NCI-H2029 (cell line): ENCODE data around the gene USP49.
"Not testable (repeated sequence)": the region's sequence is repeated elsewhere in the genome, so short reads cannot be mapped to it uniquely, and the experiment has no call there.

Experiments used
- DNase-seq: peaks from one replicate; lab custom pipeline; 2025; lab: John Stamatoyannopoulos, UW

Gene USP49

GRCh38 chr6:41811946-41812345, 83.2 kb downstream of the USP49 start:
- DNase-seq, result not testable (repeated sequence)

GRCh38 chr6:41811095-41811494, 84.1 kb downstream of the USP49 start:
- no peak for DNase-seq

GRCh38 chr6:41805830-41806774, 89.1 kb downstream of the USP49 start:
- DNase-seq, result no peak

GRCh38 chr6:41801380-41801779, 93.8 kb downstream of the USP49 start:
- no peak for DNase-seq

- DNase-seq, result no peak
These were observed 95.6 kb downstream of the USP49 start for GRCh38 chr6:41799559-41799911.

- no peak for DNase-seq
These were observed 96.1 kb downstream of the USP49 start for GRCh38 chr6:41798901-41799558.

GRCh38 chr6:41796474-41796873, 98.7 kb downstream of the USP49 start:
- no peak for DNase-seq

- DNase-seq, result no peak
These were observed 103.2 kb downstream of the USP49 start for GRCh38 chr6:41791984-41792383.

- DNase-seq, result no peak
These were observed 103.9 kb downstream of the USP49 start for GRCh38 chr6:41791305-41791704.

- DNase-seq, result no peak
These were observed 105.1 kb downstream of the USP49 start for GRCh38 chr6:41790045-41790444.

- DNase-seq, result no peak
These were observed 105.8 kb downstream of the USP49 start for GRCh38 chr6:41789390-41789724.

- DNase-seq, result peak; percentile 91
These were observed 107.8 kb downstream of the USP49 start, which contains the start of gene TOMM6 for GRCh38 chr6:41787219-41787917. Gene TOMM6, plus strand, starts transcription at chr6:41787694. Its CDS starts 4 bp downstream, at chr6:41787698.

- DNase-seq, result peak; percentile 76
These were observed 108.5 kb downstream of the USP49 start for GRCh38 chr6:41786451-41787218.

GRCh38 chr6:41785689-41786450, 109.3 kb downstream of the USP49 start:
- DNase-seq, result no peak

- DNase-seq, result no peak
These were observed 109.9 kb downstream of the USP49 start for GRCh38 chr6:41785254-41785653.

GRCh38 chr6:41784581-41785171, 110.5 kb downstream of the USP49 start:
- no peak for DNase-seq

GRCh38 chr6:41783106-41783780, 111.9 kb downstream of the USP49 start:
- no peak for DNase-seq

GRCh38 chr6:41781366-41781730, 113.8 kb downstream of the USP49 start:
- DNase-seq, result peak; percentile 58

GRCh38 chr6:41780551-41781365, 114.4 kb downstream of the USP49 start, which contains the start of gene PRICKLE4:
Gene PRICKLE4, plus strand, starts transcription at chr6:41780782. Its CDS starts 2,692 bp downstream, at chr6:41783474.
- DNase-seq, result peak; percentile 58
